ENCODE measurements around the gene RBM20. TPM values are rescaled to one million over a fixed set of nuclear protein-coding genes. Genes with fewer than 3 reads are reported as not detected.

RBM20 gene
- total and polyA plus RNA-seq, 5 donors from 2014 or later: 0.15 to 0.72 TPM; not detected in 3

DNA sequence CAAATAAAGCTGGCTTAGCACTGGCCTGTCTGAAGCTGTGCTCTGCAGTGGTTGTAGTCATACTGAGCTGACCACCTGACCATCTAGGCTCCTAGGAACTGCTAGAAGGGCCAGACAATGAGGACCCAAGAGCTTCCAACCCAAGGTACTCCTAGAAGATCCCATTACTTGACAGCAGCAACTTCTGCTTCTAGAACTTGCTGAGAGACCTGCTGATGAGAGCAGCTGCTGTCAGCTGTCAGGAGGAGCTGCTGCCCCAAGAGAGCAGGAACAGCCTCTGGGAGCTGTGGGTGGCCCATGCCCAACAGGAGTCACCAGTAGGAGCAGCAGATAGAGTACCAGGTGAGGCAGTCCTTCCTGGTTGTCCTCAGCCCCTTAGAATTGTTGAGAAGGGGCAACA lies 70.2 kb downstream of the RBM20 start:
- Mint-ChIP-seq H3K27me3 (peaks cover 12% of the 10 kb centered on the region), H3K4me1 (no peaks in the 10 kb centered on the region), H3K4me3 (no peak overlapping the region), H3K36me3 (peaks cover 2% of the 10 kb centered on the region), H3K9me3 (peaks cover 0 to 2% (median 0%) of the 10 kb centered on the region in 7 donors), H3K27ac (peak overlapping the region in 1 of 3 donors; percentile 62)
- Histone ChIP-seq H3K27ac (ENCODE audit: insufficient read depth, low read length, poor library complexity, severe bottlenecking) (no peak overlapping the region), H3K4me1 (ENCODE audit: control insufficient read depth, insufficient read depth, low read length, poor library complexity, severe bottlenecking) (no peaks in the 10 kb centered on the region), H3K4me3 (ENCODE audit: low read depth, low read length) (no peak overlapping the region), H3K9me3 (ENCODE audit: control insufficient read depth in 2 of 2, low read length in 2 of 2) (no peaks in the 10 kb centered on the region), H3K36me3 (ENCODE audit: control insufficient read depth, insufficient read depth, low read length) (no peaks in the 10 kb centered on the region), H3K27me3 (ENCODE audit: control insufficient read depth, insufficient read depth, low read length) (no peaks in the 10 kb centered on the region)
- DNase-seq (no peak), ATAC-seq (ENCODE audit: low read depth in 2 of 2) (no peak)

DNA sequence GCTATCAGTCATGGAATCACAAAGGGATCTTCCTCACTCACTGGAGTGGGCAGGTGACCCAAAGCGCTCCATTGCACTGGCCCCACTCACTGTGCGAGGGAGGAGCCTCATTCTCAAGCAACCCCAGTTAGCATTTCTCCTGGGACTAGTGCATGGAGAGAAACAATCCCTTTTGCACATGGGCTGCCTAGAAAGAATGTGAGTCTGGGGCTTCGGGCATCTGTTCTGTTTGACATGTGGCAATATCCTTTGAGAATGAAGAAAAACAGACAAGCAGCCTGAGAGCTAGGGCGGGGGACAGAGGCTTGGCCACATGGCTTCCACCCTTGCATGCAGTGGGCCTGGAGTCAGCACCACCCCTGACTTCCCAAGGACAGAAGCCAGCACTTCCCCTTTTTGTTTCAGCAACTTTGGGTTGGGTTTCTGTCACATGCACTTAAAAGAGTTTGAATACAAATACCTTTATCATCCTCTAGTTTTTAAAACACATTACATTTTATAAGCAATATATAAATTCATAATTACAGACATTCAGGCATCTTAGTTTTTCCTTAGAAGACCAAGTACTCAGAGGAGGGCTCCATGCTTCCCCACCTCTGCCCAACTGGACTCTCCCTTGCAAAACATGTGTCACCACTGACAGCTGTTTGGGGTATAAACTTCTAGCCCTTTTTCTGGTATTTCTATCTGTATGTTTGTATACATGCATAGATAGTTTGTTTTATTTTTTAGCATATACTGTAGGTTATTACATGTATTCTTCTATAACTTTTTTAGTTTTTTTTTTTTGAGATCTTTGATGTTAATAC lies 73.8 kb downstream of the RBM20 start:
- H3K4me3 ChIP-seq (ENCODE audit: low read depth, low read length): no peak overlapping the region
- peaks cover 0 to 5% (median under 1%) of the 10 kb centered on the region in 4 donors for H3K4me1 Mint-ChIP-seq
- no peak overlapping the region for H3K27ac ChIP-seq (ENCODE audit: insufficient read depth, low read length, poor library complexity, severe bottlenecking)

GRCh38 chr10:110721406-110722038 lies 77.4 kb downstream of the RBM20 start:
- no peak overlapping the region for H3K27ac Mint-ChIP-seq
- no peak for ATAC-seq (ENCODE audit: low read depth in 2 of 2)
- peaks cover 27% of the 10 kb centered on the region for H3K4me1 ChIP-seq (ENCODE audit: control insufficient read depth, insufficient read depth, low read length, poor library complexity, severe bottlenecking)

More for the DNA sequence above, 73.8 kb downstream of the RBM20 start:
- H3K36me3 Mint-ChIP-seq: peaks cover 3% of the 10 kb centered on the region
- H3K9me3 Mint-ChIP-seq: peaks cover 0 to 2% (median 0%) of the 10 kb centered on the region in 7 donors
- H3K4me3 Mint-ChIP-seq: no peak overlapping the region
- H3K27me3 ChIP-seq (ENCODE audit: control insufficient read depth, insufficient read depth, low read length): no peaks in the 10 kb centered on the region
- ATAC-seq (ENCODE audit: low read depth in 2 of 2) (no peak), DNase-seq (no peak)
- peaks cover 18% of the 10 kb centered on the region for H3K27me3 Mint-ChIP-seq
- H3K9me3 ChIP-seq (ENCODE audit: control insufficient read depth in 2 of 2, low read length in 2 of 2): no peaks in the 10 kb centered on the region
- H3K27ac Mint-ChIP-seq: no peak overlapping the region
- H3K36me3 ChIP-seq (ENCODE audit: control insufficient read depth, insufficient read depth, low read length): no peaks in the 10 kb centered on the region
- H3K4me1 ChIP-seq (ENCODE audit: control insufficient read depth, insufficient read depth, low read length, poor library complexity, severe bottlenecking): no peaks in the 10 kb centered on the region

DNA sequence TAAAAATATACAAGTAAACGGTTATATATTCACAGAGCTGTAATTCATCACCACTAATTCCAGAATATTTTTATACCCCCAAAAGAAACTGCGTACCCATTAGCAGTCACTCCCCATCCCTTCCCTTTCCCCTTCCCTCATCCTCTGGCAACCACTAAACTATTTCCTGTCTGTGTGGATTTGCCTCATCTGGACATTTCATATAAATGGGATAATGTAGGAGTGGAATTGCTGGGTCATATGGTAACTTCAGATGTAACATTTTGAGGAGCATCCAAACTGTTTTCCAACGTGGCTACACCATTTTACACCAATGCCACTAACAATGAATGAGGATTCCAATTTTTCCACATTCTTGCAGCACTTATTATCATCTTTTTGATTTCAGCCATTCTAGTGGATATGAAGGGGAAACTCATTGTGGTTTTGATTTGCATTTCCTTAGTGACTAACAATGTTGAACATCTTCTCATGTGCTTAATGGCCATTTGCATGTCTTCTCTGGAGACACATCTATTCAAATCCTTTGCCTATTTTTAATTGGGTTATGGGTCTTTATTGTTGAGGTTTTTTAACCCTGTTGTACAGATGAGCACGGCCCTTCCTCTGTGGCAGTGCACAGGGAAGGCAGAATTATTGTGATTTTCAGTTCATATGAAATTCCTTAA lies 79.2 kb downstream of the RBM20 start:
- peaks cover 3% of the 10 kb centered on the region for H3K36me3 Mint-ChIP-seq
- H3K27ac ChIP-seq (ENCODE audit: insufficient read depth, low read length, poor library complexity, severe bottlenecking): no peak overlapping the region
- H3K36me3 ChIP-seq (ENCODE audit: control insufficient read depth, insufficient read depth, low read length): no peaks in the 10 kb centered on the region
- H3K4me1 ChIP-seq (ENCODE audit: control insufficient read depth, insufficient read depth, low read length, poor library complexity, severe bottlenecking): peaks cover 27% of the 10 kb centered on the region
- DNase-seq: peak in 1 of 3 donors; percentile 38
- peaks cover 7% of the 10 kb centered on the region for H3K27me3 Mint-ChIP-seq
- H3K9me3 ChIP-seq (ENCODE audit: control insufficient read depth in 2 of 2, low read length in 2 of 2): no peaks in the 10 kb centered on the region
- H3K4me3 ChIP-seq (ENCODE audit: low read depth, low read length): peak overlapping the region; percentile 63
- ATAC-seq (ENCODE audit: low read depth in 2 of 2): peak in 1 of 2 donors; percentile 54
- H3K9me3 Mint-ChIP-seq: peaks cover 0 to 2% (median 0%) of the 10 kb centered on the region in 7 donors
- no peaks in the 10 kb centered on the region for H3K27me3 ChIP-seq (ENCODE audit: control insufficient read depth, insufficient read depth, low read length)
- H3K27ac Mint-ChIP-seq: peak overlapping the region in 2 of 3 donors; percentile 88 to 91
- H3K4me1 Mint-ChIP-seq: peaks cover 0 to 35% (median 30%) of the 10 kb centered on the region in 4 donors
- H3K4me3 Mint-ChIP-seq: peak overlapping the region in 3 of 4 donors; percentile 46 to 67 (median 65)

More at GRCh38 chr10:110721406-110722038, 77.4 kb downstream of the RBM20 start:
- Histone ChIP-seq H3K27ac (ENCODE audit: insufficient read depth, low read length, poor library complexity, severe bottlenecking) (no peak overlapping the region), H3K36me3 (ENCODE audit: control insufficient read depth, insufficient read depth, low read length) (no peaks in the 10 kb centered on the region), H3K9me3 (ENCODE audit: control insufficient read depth in 2 of 2, low read length in 2 of 2) (no peaks in the 10 kb centered on the region), H3K27me3 (ENCODE audit: control insufficient read depth, insufficient read depth, low read length) (no peaks in the 10 kb centered on the region), H3K4me3 (ENCODE audit: low read depth, low read length) (no peak overlapping the region)
- H3K9me3 Mint-ChIP-seq: peaks cover 0 to 2% (median 0%) of the 10 kb centered on the region in 7 donors
- H3K4me3 Mint-ChIP-seq: no peak overlapping the region
- H3K4me1 Mint-ChIP-seq: peaks cover 0 to 35% (median 30%) of the 10 kb centered on the region in 4 donors
- DNase-seq: no peak
- H3K27me3 Mint-ChIP-seq: peaks cover 7% of the 10 kb centered on the region
- peaks cover 3% of the 10 kb centered on the region for H3K36me3 Mint-ChIP-seq

GRCh38 chr10:110724116-110724921 lies 80.2 kb downstream of the RBM20 start:
- Histone ChIP-seq H3K9me3 (ENCODE audit: control insufficient read depth in 2 of 2, low read length in 2 of 2) (no peaks in the 10 kb centered on the region), H3K4me3 (ENCODE audit: low read depth, low read length) (peak overlapping the region; percentile 63), H3K27me3 (ENCODE audit: control insufficient read depth, insufficient read depth, low read length) (no peaks in the 10 kb centered on the region), H3K27ac (ENCODE audit: insufficient read depth, low read length, poor library complexity, severe bottlenecking) (no peak overlapping the region), H3K36me3 (ENCODE audit: control insufficient read depth, insufficient read depth, low read length) (no peaks in the 10 kb centered on the region), H3K4me1 (ENCODE audit: control insufficient read depth, insufficient read depth, low read length, poor library complexity, severe bottlenecking) (peaks cover 27% of the 10 kb centered on the region)
- Mint-ChIP-seq H3K27me3 (peaks cover 6% of the 10 kb centered on the region), H3K4me1 (peaks cover 0 to 35% (median 31%) of the 10 kb centered on the region in 4 donors), H3K9me3 (peaks cover 0 to 2% (median 0%) of the 10 kb centered on the region in 7 donors), H3K27ac (peak overlapping the region; percentile 87 to 91 (median 88)), H3K36me3 (peaks cover under 1% of the 10 kb centered on the region), H3K4me3 (peak overlapping the region in 3 of 4 donors; percentile 46 to 67 (median 65))
- peak; percentile 36 to 45 for ATAC-seq (ENCODE audit: low read depth in 2 of 2)
- DNase-seq: peak in 2 of 3 donors; percentile 9 to 45

DNA sequence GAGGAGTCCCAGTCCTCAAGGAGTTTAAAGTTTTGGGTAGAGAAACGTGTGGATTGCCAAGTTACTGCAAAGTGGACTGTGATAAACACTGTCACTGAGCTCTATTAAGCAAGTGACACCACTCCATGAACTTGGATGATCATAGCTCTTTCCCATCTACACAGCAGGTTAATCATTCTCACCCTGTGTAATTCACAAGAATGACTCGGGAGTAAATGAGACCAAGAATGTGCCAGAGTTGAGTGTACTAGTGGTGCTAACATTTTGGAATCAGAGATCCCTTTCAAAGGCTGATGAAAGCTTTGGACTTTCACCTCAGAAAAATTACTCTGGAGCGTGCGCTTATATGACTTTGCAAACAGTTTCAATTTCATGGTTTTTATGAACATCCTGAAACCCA lies 80.8 kb downstream of the RBM20 start:
- peaks cover under 1% of the 10 kb centered on the region for H3K27me3 Mint-ChIP-seq
- Histone ChIP-seq H3K27me3 (ENCODE audit: control insufficient read depth, insufficient read depth, low read length) (no peaks in the 10 kb centered on the region), H3K4me1 (ENCODE audit: control insufficient read depth, insufficient read depth, low read length, poor library complexity, severe bottlenecking) (peaks cover 27% of the 10 kb centered on the region), H3K9me3 (ENCODE audit: control insufficient read depth in 2 of 2, low read length in 2 of 2) (no peaks in the 10 kb centered on the region), H3K36me3 (ENCODE audit: control insufficient read depth, insufficient read depth, low read length) (no peaks in the 10 kb centered on the region), H3K27ac (ENCODE audit: insufficient read depth, low read length, poor library complexity, severe bottlenecking) (no peak overlapping the region), H3K4me3 (ENCODE audit: low read depth, low read length) (peak overlapping the region; percentile 13)
- H3K36me3 Mint-ChIP-seq: no peaks in the 10 kb centered on the region
- peaks cover 0 to 2% (median 0%) of the 10 kb centered on the region in 7 donors for H3K9me3 Mint-ChIP-seq
- no peak for DNase-seq
- H3K4me1 Mint-ChIP-seq: peaks cover 0 to 35% (median 31%) of the 10 kb centered on the region in 4 donors
- peak overlapping the region in 1 of 4 donors; percentile 29 for H3K4me3 Mint-ChIP-seq
- H3K27ac Mint-ChIP-seq: peak overlapping the region; percentile 87 to 91 (median 88)
- no peak for ATAC-seq (ENCODE audit: low read depth in 2 of 2)

All from CD4-positive, CD25-positive, alpha-beta regulatory T cell (primary cell).